Non-pigmented ciliary epithelial cell (primary cell): ENCODE results near the gene SMO.
"Not testable (repeated sequence)": the region's sequence is repeated elsewhere in the genome, so short reads cannot be mapped to it uniquely, and the experiment has no call there.

Experiments
- DNase-seq: peaks from one replicate; pipeline ENCODE4 v3.0.0-alpha.2; 2010; ENCODE audit warnings: low read depth

Gene SMO

DNA sequence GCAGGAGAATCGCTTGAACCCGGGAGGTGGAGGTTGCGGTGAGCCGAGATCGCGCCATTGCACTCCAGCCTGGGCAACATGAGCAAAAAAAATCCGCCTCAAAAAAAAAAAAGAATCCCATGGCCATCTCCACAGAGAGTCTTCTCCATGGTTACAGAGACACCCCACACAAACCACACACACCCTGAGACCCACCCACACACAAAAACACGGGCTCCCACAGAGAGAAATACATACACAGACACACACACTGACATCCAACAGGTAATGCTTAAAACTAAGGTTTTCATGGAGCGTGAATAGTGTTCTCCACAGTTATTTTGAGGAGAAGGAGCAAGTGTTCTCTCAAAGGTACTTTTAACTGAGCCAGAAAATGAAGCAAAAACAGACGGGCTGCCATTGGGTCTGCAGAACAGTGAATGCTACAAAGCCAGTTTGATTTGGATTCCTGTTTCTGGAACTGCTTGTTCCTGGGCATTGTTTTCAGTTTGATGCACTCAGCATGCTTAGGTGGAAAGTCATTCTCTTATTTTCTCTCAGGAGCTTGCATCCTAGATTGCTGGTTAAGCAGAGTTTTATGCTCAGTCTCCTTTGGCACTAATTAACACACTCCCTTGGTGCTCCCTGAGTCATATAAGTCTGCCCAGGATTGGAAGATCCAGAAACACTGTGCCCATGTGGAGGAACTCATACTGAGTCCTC lies 51.8 kb downstream of the SMO start:
- DNase-seq = no peak

DNA sequence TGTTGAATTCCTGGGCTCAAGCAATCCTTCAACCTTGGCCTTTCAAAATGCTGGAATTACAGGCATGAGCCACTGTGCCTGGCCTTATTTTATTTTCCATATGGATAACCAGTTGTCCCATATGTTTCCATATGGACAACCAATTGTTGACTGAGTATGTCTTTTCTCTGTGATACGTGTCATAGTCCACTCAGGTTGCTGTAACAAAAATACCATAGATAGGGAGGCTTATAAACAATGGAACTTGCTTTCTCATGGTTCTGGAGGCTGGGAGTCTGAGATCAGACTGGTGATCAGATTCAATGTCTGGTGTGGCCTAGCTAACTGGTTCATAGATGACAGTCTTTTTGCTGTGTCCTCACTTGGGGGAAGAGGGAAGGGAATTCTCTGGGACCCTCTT lies 55.8 kb downstream of the SMO start:
- no peak for DNase-seq

DNA sequence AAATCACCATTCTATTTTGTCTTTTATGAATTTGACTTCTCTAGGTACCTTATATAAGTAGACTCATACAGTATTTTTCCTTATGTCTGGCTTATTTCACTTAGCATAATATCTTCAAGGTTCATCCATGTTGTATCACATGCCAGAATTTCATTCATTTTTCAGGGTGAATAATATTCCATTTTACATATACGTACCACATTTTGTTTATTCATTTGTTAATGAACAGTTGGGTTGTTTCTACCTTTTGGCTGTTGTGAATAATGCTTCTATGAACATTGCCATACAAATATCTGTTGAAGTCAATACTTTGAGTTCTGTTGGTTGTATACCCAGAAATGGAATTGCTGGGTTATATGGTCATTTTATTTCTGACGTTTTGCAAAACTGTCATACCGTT lies 57.1 kb downstream of the SMO start:
- no peak for DNase-seq

DNA sequence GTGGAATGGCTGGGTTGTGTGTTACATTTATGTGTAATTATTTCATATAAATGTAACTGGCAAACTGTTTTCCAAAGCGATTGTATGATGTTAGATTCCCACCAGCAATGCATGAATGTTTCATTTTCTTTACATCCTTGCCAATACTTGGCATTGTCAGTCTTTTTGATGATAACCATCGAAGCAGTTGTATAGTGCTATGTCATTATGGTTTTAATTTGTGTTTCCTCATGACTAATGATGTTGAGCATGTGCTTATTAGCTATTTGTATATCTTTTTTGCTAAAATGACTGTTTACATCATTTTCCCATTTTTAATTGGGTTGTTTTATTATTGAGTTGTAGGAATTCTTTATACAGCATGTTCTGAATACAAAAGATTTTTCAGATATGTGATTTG lies 58.7 kb downstream of the SMO start:
- DNase-seq = no peak

DNA sequence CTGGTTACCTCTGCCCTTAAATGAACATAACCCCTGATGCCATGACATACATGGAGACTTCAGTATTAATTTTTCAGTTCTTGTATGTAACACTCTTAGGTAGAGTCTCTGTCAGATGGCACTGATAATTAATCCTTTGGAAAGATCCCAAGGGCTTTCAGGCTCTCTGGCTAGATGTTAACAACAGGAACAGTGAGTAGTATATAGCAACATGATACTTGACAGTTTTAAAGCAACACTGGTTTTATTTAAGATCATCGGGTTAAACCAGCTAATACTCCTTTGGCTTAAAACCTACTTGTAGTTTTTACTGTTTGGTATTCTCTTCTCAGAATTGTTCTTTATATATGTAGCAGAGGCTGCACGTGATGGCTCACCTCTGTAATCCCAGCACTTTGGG lies 63.7 kb downstream of the SMO start:
- DNase-seq = no peak

DNA sequence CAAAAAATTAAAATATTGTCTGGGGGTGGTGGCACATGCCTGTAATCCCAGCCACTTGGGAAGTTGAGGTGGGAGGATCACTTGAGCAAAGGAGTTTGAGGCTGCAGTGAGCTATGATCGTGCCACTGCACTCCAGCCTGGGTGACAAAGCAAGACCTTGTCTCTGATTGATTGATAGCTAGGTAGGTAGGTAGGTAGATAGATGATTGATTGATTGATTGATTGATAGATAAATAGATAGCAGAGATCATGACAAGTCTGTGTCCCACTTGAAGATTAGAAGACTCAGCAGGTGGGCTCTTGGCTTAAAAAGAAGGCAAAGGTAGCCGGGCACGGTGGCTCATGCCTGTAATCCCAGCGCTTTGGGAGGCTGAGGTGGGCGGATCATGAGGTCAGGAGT lies 64.2 kb downstream of the SMO start:
- not testable (repeated sequence) for DNase-seq

DNA sequence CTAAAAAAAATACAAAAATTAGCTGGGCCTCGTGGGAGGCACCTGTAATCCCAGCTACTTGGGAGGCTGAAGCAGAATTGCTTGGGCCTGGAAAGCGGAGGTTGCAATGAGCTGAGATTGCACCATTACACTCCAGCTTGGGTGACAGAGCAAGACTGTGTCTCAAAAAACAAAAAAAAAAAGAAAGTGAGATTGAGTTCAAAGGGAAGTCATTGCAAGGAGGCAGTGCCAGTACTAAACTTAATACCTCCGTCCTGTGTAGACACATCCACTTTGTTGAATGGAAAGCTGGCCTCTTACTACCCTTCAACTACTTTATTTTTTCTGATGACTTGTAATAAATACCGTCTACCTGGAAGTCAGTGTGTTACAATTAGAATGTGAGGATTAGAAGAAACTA lies 67.4 kb downstream of the SMO start:
- DNase-seq = no peak

DNA sequence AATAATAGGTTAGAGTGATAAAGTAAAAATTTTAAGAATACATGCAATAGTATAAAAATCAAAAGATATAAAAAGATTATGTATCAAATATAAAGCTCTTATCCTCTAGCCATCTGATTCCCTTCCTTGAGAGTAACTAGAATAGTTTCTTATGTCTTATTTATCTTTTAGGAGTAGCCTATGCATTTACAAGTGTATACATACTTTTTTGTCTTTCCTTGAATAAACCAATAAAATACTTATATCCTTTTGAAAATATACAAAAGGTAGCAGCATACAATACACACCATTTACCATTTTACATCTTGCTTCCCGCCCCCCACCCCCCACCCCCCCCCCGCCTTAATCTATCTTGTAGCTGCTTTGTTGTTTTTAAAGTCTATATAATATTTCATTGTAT lies 67.8 kb downstream of the SMO start:
- DNase-seq = no peak

DNA sequence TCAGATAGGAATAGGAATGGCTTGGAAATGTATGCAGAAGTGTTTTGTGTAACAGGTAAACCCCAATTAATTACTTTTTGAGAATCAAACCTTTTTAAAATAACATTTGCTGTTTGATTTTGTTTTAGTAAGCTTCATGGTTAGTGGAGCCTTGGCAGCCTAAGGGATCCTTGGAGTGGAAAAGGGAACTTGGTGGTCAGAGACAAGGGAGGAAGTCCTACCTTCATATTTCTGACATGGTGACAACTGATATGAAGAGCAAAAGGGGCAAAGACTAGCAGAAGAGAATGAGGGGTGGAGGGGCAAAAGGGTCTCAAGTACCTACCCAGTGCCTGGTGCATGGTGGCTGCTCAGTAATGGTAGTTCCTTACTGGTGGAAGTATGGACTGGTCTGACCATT lies 68.7 kb downstream of the SMO start:
- no peak for DNase-seq

DNA sequence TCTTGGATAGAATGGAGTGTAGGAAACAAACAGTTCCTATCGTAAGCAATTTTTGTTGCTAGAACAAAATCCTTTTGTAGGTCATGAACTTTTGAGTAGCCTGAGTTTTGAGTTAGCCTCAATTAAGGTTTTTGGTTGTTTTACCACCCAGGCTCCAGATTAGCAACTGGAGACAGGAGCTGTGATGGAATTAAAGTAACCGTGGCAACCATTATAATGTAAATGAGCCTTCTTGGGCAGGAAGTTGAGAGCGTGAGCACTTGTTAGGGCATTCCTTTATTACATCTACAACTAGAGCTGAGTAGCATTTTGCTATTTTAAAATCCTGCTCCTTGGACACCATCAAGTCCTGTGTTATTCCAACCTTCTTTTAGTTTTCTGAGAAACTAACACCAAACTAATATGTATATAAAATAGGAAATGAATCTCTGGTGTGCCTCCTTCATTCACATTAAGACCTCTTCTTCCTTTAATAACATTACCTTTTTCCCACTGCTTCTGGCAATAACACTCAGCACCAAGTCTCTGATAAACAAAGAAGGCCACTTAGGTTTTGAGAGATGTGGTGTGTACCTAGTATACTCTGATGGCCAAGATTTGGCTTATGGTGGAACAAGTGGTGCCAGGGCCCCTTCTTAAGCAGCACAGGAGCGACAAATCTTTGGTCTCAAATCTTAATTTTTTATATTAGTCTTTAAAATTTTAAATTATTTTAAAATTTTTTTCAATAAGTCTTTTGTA lies 70.4 kb downstream of the SMO start:
- no peak for DNase-seq

DNA sequence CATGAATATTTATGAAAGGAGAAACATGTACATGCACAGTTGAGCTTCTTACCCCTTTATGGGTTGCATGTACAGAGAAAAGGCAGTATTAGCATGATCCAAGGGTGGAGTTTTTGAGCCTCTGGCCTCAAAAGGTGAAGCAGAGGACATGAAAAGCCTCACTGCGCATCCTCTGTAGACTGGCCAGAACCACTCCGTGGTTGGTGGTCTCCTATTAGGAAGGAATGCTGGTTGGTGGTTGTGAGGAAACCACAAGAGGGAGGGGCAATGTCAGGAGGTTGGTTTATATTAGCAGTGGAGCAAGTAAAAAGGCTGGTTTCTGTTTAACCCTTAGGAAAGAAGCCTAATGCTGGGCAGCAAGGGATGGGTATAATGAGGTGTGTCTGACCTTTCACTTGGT lies 73.9 kb downstream of the SMO start:
- no peak for DNase-seq
